C4-2B (cell line): ENCODE results near the gene SRCIN1.

Source experiments
- ZFX ChIP-seq: fragments of 450-650 bp; IDR thresholded peaks from 2 replicates; pipeline ENCODE4 v1.6.1; 2017
- TF ChIP-seq, protein P1 (sequence below): fragments of 450-650 bp; conservative IDR thresholded peaks from 2 replicates; pipeline ENCODE4 v1.5.1; 2017; ENCODE audit warnings: mild to moderate bottlenecking

DNA sequence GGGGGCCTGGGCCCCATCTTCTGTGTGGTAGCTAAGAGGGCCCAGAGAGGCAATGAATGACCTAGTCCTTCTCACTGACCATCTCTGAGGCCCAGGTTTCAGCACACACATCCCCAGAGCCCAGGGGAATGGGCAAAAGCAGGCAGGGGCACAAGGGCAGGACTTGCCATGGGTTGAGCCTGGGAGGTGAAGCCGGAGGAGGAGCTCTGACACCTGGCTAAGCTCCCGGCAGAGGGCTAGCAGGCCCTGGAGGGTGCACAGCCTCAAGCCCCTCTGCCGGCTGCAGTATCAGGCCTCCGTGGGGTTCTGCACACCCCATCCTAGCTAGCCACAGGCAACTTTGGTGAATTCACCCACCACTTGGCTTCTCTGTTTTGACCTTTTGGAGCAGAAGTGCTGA, 5.3 kb downstream of the SRCIN1 start:
- TF ChIP-seq, protein P1, sequence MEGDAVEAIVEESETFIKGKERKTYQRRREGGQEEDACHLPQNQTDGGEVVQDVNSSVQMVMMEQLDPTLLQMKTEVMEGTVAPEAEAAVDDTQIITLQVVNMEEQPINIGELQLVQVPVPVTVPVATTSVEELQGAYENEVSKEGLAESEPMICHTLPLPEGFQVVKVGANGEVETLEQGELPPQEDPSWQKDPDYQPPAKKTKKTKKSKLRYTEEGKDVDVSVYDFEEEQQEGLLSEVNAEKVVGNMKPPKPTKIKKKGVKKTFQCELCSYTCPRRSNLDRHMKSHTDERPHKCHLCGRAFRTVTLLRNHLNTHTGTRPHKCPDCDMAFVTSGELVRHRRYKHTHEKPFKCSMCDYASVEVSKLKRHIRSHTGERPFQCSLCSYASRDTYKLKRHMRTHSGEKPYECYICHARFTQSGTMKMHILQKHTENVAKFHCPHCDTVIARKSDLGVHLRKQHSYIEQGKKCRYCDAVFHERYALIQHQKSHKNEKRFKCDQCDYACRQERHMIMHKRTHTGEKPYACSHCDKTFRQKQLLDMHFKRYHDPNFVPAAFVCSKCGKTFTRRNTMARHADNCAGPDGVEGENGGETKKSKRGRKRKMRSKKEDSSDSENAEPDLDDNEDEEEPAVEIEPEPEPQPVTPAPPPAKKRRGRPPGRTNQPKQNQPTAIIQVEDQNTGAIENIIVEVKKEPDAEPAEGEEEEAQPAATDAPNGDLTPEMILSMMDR: no peak
- no peak for TF ChIP-seq ZFX
